Measurements from ENCODE around the gene CD200.

DNA sequence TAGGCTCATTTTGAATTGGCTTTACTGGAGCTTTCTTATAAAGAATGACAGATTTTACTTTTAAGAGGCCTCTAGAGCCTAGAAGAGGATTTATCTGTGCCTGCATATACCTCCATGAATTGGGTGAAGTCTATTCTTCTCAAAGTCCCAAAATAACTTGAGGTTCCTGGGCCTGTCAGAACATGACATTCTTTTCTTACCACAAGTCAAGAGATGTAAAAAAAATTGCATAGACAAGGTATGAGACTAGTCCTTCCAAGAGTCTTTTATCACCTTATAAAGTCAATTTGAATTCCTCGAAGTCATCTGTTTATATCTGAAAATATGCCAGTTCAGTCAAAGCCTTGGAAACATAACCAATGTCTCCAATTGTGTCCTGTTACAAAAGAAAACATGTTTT, 17.2 kb upstream of the CD200 start:
- no peak for TF ChIP-seq SRF (IDR thresholded peaks at IDR 0.05; ENCODE audit: low read depth in 2 of 2, low read length in 2 of 2)
- TF ChIP-seq CTCF (IDR thresholded peaks at IDR 0.05 in 2 of 3, conservative IDR thresholded peaks at IDR 0.05 in 1 of 3; ENCODE audit: control insufficient read depth in 2 of 3, extremely low read depth in 1 of 3, insufficient read depth in 1 of 3, low read depth in 3 of 3, low read length in 3 of 3), result no peak
- TF ChIP-seq SMAD1 (IDR thresholded peaks at IDR 0.05; ENCODE audit: low read depth, partially characterized antibody), result no peak
- no peak for TF ChIP-seq NR2C2 (IDR thresholded peaks at IDR 0.05; ENCODE audit: borderline replicate concordance, control insufficient read depth, insufficient read length, low read depth)
- TF ChIP-seq BHLHE40 (IDR thresholded peaks at IDR 0.05; ENCODE audit: borderline replicate concordance in 1 of 2, low read depth in 2 of 2, low read length in 1 of 2), result no peak
- no peak for TF ChIP-seq HDAC2 (IDR thresholded peaks at IDR 0.05)
- TF ChIP-seq ETV6 (conservative IDR thresholded peaks at IDR 0.05 in 1 of 2, IDR thresholded peaks at IDR 0.05 in 1 of 2; ENCODE audit: borderline replicate concordance in 1 of 2, low read depth in 1 of 2), result no peak
- TF ChIP-seq ZBED1 (IDR thresholded peaks at IDR 0.05; ENCODE audit: borderline replicate concordance), result no peak

Measured in GM12878 (cell line).